HG03520 (cell line): ENCODE measurements around the gene MRPL43.

Experiments used
- ATAC-seq: cut with Tn5 transposase; IDR thresholded peaks from one replicate; pipeline ENCODE4 v1.9.1; 2021; ENCODE audit warnings: mild to moderate bottlenecking, moderate library complexity; ENCODE audit not compliant: unreplicated experiment

MRPL43 gene

DNA sequence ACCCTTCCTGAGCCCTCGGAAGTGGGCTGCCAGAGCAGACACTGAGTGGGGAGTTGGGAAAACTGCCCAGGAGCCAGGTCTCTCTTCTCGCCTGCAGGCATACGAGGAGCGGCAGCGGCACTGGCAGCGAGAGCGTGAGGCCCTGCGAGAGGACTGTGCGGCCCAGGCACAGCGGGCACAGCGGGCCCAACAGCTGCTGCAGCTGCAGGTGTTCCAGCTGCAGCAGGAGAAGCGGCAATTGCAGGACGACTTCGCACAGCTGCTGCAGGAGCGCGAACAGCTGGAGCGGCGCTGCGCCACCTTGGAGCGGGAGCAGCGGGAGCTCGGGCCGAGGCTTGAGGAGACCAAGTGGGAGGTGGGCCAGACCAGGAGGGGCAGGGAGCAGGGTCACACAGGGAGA lies 18.1 kb upstream of the MRPL43 start:
- no peak for ATAC-seq

DNA sequence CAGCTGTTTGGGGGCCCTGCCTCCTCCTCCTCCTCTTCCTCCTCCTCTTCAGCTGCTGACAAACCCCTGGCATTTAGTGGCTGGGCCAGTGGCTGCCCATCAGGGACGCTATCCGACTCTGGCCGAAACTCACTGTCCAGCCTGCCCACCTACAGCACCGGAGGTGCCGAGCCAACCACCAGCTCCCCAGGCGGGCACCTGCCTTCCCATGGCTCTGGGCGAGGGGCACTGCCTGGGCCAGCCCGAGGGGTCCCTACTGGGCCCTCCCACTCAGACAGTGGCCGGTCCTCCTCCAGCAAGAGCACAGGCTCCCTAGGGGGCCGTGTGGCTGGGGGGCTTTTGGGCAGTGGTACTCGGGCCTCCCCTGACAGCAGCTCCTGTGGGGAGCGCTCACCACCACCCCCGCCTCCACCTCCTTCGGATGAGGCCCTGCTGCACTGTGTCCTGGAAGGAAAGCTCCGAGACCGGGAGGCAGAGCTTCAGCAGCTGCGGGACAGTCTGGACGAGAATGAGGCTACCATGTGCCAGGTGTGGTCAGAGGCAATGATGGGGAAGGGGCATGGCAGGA lies 16.4 kb upstream of the MRPL43 start:
- ATAC-seq = no peak

DNA sequence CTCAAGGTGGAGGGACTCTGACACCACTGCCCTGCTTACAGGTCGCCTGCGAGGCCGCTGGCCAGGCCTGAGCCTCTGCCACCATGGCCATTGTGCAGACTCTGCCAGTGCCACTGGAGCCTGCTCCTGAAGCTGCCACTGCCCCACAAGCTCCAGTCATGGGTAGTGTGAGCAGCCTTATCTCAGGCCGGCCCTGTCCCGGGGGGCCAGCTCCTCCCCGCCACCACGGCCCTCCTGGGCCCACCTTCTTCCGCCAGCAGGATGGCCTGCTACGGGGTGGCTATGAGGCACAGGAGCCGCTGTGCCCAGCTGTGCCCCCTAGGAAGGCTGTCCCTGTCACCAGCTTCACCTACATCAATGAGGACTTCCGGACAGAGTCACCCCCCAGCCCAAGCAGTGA lies 15.2 kb upstream of the MRPL43 start:
- ATAC-seq = no peak

DNA sequence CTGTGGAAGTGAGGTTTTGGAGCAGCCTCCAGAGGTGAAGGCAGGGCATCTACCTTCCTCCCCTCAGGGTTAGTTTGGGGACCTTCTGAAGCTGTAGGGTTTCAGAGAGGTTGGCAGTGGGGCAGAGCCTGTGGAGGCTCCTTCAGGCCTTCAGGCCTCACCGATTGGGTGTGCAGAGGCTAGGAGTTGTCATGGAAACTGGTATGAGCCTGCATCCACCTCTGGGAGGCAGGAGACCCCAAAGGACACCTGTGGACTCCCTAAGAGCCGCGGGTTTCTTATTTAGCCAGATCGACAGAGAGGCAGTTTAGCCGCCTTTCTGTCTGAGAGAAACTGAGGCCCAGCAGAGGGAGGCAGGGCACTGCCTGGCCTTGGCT lies 14.3 kb upstream of the MRPL43 start:
- no peak for ATAC-seq

DNA sequence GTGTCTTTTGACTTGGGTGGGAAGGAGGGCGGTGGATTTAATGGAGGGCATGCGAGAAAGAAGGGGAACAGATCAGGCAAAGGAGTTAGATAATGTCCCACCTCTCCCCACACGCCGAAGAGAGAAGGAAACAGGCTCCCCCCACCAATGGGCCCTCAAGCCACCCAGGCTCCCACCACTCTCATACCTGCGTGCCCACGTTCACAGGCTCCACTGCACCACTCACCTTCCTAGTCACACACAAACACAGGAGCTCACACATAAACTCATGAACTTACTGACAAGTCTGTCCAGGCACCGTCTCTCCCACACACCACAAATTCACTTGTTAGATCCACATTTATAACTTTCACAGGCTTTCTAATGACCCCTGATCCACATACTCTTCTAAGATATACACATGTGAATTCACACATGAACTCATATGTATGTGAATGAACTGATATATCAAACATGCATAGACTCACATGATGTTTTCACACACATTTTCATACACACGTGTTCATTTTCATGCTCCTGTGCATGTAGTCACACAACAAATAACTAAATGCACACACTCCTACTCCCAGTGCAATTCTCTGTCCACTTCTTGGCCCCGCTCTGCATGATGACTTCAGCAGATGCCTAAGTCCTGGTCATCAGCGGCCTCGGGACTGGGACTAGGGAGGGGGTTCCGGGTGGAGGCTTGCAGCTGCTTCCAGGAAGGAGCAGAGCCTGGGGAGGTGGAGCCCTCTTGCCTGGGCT lies 13.8 kb upstream of the MRPL43 start:
- no peak for ATAC-seq

DNA sequence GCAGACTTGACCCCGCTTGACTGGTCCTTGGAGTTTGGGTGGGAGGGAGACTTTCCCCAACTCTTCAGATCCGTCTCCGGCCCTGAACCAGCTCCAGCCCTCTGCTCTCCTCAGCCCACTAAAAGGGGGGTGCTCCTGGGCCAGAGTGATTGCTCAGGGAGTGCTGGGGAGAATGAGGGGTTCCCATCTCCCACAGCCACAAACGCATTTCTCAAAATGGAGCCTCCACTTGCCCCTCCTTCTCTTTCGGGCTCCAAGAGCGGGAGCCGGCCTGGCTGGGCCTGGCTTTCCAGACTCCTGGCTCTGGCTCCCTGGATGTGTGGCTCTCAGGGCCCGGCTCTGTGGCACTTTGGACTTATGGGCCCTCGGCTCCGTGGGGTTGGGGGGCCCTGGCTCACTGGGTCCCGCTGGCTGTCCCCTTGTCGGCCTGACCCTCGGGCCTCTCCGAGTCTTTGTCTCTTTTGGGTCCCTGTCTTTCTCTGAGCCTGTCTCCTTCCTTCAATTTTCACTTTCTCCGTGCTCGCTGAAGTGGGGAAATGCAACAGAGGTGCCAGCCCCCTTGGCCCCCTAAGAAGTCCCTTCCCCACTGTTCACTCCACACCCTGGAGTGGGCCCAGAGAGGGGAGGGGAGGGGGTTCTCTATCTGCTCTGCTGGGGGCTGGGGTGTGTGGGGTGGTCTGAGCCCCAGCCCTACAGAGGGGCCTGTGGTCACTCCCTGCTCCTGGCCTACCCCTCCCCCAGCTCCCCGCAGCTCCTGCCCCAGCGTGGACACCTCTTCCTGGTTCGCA lies 13.0 kb upstream of the MRPL43 start:
- no peak for ATAC-seq

DNA sequence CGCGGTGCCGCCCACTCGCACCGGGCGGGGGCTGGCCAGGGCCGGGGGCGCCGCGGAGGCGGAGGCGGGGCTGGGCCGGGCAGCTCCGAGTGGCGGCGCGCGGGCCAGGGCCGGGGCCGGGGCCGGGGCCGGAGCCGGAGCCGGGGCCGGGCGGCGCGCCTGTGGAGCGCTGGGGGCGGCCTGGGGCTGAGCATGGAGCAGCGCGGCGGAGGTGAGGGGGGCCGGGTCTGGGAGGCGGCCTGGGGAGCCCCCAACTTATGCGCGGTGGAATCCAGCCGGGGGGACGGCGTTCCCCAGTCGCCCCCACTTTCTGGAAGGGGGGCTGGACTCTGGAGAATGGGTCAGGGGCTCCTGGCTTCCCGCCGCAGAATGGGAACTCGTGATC lies 12.4 kb upstream of the MRPL43 start, which contains the start of gene LZTS2:
Gene LZTS2 (plus strand): TSS at position 67 of the 385 bp plus-strand sequence. CDS start 2,731 bp downstream, outside the sequence.
- no peak for ATAC-seq

DNA sequence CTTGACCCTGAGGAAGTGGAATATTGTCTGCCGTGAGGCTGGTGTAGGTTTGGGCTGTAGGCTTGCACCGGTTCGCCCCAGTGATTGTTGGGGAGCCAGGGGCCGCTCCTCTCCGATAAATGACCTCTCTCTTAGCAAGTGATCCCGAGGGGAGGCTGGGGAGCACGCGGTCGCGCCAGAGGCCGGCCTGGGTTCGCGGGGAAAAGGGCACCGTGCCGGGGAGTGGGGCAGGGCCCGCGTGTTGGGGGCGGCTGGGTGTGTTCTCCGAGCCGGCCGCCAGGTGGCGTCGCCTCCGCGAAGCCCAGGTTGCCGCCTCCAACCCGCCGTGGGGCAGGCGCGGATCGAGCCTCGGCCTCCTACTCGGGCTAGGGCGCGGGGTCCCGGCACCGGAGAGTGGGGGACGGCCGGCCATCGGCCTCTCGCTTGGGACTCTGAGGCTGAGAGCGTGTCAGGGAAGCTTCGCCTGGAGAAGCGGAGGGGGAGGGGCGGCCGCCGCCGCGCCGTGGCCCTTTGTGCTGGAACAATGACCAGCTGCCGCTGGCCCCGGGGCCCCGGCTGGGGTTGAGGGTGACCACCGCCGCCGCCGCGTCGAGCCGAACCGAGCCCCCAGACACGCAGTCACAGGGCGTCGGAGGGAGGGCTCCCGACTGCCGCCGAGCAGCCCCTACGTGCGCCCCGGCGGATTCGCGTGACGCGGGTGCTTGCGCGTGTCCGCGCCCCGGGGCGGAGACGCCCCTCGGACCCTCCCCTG lies 11.9 kb upstream of the MRPL43 start:
- ATAC-seq = peak; percentile 42

DNA sequence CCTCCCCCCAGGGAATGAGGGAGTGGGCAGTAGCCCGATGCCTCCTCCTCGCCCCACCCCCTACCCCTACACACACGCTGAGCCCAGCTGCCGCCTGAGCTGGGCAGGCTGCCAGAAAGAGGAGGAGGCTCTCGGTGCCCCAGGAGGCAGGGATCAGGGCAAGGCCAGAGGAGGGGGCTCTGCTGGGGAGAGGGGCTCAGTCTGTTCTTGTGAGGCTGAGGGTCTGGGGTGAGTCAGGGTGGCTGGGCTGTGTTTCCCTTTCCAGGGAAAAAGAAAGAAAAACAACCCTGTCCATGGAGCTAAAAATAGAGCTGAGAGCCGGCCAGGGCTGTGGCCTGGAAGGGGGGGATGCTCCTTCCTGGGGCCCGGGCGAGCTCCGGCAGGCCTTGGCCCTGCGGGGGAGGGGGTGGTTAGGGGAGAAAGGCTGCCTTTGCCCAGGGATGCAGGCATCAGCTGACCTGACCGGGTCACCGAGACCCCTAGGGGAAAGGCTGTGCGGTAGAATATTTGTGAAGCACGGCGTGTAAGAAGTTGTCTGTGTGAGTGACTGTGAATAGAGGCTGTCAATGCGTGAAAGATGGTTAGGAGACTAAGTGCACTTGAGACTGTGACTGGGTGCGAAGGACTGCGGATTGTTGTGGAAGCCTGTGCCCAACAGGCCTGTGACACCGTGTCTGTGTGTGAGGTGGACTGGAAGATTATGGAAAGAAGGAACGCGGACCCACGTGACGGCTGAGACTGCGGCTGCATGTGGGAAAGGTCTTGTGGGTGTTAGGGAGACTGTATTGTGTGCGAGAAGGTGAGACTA lies 11.1 kb upstream of the MRPL43 start:
- ATAC-seq = no peak

DNA sequence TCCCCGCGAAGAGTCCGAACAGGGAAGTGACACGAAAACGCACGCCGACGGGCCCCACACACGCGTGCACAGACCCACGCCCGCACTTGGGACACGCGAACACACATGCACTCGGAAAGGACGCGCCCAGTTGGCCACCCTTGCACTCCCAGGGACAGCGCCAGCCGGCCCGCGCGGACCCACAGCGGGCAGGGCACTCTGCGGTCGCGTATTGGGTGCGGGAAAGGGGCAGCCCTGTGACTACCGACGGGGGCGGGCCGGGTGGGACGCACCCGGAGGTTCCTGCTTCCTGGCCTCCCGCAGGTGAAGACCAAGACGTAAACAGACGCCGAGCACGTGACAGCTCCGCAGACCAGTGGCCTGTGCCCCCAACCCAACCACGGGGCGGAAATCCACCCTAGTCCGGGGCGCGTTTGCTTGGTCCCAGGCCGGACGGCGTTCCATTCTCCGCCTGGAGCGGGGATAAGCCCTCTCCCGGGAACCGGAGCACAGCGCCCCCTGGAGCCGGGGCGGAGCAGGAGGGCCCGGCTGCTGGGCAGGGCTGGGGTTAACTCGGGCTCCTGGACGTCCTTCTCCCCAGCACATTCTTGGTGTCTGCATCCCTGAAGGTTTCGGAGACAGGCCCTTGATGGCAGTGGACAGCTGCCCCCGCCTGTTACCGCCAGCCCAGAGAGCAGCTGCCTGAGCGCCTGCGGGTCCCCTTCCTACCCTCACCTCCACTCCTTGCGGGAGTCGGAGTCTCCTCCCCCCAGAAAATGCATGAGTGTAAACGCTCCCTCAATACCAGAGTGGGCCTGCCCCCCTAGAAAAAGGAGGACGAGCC lies 10.3 kb upstream of the MRPL43 start:
- no peak for ATAC-seq

DNA sequence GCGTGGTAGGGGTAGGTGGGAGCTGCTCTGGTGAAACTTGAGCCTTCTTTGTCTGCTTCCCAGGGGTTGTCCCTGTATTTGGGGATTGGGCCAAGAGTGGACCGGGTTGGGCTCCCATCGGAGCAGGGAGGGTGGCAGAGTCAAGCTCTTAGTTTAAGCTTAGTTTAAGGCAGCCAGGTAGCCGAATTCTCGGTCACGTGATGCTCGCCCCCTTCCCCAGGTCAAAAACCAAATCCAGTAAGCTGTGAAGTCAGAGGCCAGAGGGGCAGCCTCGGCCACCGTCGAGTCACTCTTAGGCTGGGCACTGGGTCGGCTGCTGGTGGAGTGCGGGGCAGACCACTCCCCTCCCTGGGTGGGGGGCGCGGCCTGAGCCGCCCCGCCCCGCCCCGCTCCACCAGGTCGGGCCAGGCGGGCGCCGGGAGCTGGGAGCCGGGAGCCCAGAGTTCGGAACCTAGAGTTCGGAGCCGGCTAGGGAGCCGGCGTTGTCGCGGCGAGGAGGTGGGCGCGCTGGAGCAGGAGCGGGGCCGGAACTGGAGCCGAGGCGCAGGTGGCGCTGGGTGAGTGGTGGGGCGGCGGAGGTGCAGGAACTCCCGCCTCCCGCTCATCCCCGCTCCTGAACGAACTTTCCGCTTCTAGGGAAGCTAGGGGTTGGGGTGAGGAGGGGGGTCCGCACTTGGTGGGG lies 9.5 kb upstream of the MRPL43 start:
- ATAC-seq = no peak

DNA sequence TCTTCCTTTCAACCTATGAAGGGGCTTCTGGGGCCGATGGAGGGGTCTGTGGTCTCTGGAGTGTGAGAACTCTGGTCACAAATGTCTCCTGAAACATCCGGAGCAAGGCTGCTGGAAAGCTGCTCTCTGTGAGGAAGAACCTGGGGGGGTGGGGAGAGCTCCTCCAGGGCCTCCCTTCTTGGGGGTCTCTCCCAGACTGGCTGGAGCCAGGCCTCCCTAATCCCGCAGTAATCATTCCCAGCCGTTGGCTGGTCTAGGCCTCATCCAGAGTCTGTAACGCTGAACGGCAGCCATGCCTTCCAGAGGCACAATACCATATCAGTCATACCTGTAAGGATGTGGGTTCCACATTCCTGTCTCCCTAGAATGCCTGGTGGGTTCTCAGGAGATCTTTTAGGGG lies 7.9 kb upstream of the MRPL43 start:
- no peak for ATAC-seq

DNA sequence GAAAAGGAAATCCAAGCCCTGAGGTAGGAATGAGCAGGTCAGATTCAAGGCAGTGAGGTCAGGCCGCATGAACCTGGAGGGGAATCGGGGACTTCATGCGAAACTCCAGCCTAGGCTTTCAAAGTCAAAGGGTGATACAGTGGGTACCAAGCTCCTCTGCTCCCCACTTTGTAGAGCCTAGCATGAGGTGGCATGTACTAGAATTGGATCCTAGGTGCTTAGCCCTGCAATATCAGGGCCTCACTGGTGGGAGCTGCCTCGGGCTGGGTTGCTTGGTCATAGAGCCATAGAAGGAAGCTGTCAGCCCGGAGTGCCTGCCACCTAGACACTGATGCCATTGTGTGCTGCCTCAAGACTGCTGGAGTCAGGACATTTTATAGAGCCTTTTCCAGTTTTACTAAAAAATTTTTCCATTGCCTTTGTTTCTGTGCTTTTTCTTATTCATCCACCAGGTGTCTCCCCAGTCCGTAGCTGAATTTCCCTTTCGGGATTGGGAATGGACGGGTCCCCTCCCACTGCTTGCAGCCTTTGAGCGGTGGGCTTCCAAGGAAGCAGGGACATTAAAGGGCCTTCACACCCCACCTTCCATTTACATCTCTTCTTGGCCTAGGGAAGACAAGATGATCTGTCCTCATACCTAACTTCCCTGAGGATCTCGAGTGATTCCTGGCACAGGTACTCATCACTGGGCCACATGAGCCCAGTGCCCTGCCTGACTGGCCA lies 6.8 kb upstream of the MRPL43 start:
- no peak for ATAC-seq

DNA sequence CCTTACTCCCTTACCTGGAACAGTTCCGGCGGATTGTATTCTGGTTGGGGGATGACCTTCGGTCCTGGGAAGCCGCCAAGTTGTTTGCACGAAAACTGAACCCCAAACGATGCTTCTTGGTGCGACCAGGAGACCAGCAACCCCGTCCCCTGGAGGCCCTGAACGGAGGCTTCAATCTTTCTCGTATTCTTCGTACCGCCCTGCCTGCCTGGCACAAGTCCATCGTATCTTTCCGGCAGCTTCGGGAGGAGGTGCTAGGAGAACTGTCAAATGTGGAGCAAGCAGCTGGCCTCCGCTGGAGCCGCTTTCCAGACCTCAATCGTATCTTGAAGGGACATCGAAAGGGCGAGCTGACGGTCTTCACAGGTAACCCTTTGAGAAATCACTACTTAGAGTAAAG lies 1.8 kb upstream of the MRPL43 start:
- ATAC-seq = no peak

DNA sequence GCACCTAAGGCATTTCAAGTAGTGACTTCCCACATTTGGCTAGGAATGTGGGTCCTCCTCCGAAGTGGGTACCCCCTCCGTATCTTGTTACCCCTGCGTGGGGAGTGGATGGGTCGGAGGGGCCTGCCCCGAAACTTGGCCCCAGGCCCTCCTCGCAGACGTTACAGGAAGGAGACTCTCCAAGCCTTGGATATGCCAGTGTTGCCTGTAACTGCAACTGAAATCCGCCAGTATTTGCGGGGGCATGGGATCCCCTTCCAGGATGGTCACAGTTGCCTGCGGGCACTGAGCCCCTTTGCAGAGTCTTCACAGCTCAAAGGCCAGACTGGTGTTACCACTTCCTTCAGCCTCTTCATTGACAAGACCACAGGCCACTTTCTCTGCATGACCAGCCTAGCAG lies 869 bp upstream of the MRPL43 start:
- ATAC-seq = no peak

DNA sequence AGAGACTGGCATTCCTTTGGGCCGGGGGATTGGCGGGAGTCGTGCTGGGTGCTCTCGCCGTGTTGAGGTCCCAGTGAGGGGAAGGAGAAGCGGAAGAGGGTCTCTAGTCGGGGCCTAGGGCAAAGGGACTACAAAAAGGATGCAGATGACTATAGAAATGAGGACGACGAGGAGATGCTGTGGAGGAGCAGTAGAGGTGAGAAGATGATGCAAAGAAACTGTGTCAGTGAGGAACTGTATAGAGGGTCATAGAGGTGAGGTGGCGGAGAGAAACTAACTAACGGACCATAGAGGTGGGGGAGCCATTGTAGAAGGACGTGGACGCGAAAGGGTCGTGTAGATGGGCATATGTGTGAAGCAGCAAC lies 370 bp upstream of the MRPL43 start:
- no peak for ATAC-seq

DNA sequence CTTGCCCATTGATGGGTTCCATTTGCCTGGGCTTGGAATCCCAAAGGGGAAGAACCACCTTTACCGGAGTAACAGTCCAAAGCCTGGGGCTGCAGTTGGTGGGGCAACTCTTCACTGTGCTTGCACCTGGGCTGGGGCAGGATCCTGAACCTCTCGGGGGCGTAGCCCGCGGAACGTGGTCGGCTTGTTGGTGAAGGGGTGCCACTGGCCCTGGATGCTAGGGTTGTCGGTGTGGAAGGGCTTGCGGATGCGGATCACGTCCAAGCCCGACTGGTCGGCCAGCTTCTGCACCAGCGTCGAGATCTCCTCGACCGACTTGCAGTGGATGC lies 710 bp downstream of the MRPL43 start:
- no peak for ATAC-seq

DNA sequence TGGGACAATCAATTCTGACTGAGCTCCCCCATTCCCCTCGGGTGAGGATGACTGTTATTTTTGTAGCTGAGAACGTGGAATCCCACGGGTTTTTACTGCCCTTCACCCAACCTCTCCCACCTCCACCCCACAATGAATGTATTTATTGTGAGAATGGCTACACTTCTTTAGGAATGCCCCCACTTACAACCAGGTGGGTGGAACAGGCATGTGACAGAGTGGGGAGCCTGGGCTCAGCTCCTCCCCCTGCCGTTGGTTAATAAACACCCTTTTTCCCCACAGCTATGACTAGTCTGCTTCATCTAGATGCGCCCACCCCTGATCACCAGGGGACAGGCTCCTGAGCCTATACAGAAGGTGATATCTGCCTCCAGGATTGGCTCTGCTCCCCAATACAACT lies 2.0 kb downstream of the MRPL43 start:
- ATAC-seq = no peak

DNA sequence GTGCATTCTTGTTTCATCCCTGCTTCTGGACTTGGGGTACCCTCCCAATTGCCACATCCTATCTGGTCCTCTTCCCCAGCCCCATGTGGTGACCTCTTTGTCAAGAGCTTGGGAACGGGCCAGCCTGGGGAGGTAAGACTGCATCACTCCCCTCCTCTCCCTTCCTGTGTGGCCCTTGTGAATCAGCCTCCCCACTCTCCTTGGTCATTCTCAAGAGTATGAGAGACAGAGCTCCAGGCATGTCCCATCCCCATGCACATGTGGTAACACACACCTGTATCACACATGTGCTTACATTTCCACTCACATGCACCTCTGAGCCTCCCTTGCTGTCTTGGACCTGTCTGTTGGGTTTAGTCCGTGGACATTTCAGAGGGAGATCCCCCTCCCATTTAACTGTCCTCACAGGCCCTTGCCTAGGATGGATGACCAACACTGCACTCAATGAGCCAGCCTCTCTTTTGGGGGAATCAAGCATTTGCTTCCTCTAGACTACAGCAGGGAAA lies 2.6 kb downstream of the MRPL43 start:
- ATAC-seq = no peak
